Measurements from ENCODE around the gene SPRR2A.

DNA sequence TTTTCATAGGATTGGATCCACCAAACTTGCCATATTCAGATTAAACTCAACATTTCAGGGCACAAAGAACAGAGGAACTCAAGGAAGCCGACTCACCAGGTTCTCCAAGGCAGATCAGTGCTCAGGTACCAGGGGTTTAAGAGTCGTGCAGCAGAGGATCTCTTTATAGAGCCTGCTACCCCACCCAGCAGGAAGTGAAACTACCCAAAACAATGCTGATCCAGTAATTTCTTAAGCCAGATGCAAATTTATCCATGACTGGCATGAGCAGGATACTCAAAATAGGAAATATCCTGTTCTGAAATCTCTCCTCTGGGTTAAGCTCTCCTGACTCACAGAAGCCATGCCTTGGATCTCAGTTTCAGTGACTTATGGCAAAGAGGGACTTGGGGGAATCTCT lies at the start of gene SPRR2A:
- TF ChIP-seq, protein P1, sequence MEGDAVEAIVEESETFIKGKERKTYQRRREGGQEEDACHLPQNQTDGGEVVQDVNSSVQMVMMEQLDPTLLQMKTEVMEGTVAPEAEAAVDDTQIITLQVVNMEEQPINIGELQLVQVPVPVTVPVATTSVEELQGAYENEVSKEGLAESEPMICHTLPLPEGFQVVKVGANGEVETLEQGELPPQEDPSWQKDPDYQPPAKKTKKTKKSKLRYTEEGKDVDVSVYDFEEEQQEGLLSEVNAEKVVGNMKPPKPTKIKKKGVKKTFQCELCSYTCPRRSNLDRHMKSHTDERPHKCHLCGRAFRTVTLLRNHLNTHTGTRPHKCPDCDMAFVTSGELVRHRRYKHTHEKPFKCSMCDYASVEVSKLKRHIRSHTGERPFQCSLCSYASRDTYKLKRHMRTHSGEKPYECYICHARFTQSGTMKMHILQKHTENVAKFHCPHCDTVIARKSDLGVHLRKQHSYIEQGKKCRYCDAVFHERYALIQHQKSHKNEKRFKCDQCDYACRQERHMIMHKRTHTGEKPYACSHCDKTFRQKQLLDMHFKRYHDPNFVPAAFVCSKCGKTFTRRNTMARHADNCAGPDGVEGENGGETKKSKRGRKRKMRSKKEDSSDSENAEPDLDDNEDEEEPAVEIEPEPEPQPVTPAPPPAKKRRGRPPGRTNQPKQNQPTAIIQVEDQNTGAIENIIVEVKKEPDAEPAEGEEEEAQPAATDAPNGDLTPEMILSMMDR (IDR thresholded peaks at IDR 0.05; ENCODE audit: low read depth, low read length, poor library complexity, severe bottlenecking): no peak
- TF ChIP-seq EZH2phosphoT487 (IDR thresholded peaks at IDR 0.05; ENCODE audit: borderline replicate concordance, low read length): no peak

Data from DOHH2 (cell line).